PC-9 (cell line): Measurements from ENCODE around the gene SSBP2. TPM values are rescaled to one million over a fixed set of nuclear protein-coding genes. Genes with fewer than 3 reads are reported as not detected.

Experiments used
- BruUV-seq: library from RNA; stranded (reverse); fragments of 400-500 nt; replicated peaks from 2 replicates; lab custom pipeline; 2021; lab: Mats Ljungman, UMichigan
- CTCF ChIA-PET: fragments of 300-600 bp; sonication (Branson Sonifier 250); formaldehyde crosslinking; loops from one replicate; lab custom pipeline; 2022; ENCODE audit warnings: antibody characterized with exemption; lab: Charles Lee
- POLR2A ChIA-PET: fragments of 300-600 bp; sonication (Branson Sonifier 250); formaldehyde crosslinking; loops from one replicate; lab custom pipeline; 2022; ENCODE audit warnings: antibody characterized with exemption; ENCODE audit not compliant: unreplicated experiment; lab: Charles Lee
- DNase-seq, 2 experiments: peaks; one replicate each; pipeline versions ENCODE4 v3.0.0 to v3.0.0-alpha.2; 2015 to 2022; ENCODE audit warnings: mixed read lengths in 1 of 2
- H2AFZ ChIP-seq: fragments of 200-600 bp; sonication (generic); 2 replicates; pipeline ENCODE4 v1.8.1; 2017; ENCODE audit warnings: antibody characterized with exemption
- H3F3A ChIP-seq: fragments of 200-600 bp; sonication (generic); 2 replicates; pipeline ENCODE4 v1.8.1; 2017; ENCODE audit warnings: antibody characterized with exemption, mild to moderate bottlenecking, low read depth; ENCODE audit not compliant: insufficient read depth
- H3K27ac ChIP-seq: fragments of 200-600 bp; sonication (generic); 2 replicates; pipeline ENCODE4 v1.6.1; 2016; ENCODE audit warnings: mixed run types
- H3K27me3 ChIP-seq: fragments of 200-600 bp; sonication (generic); 2 replicates; pipeline ENCODE4 v1.6.1; 2016; ENCODE audit warnings: low read depth, mixed run types; ENCODE audit not compliant: insufficient read depth
- H3K36me3 ChIP-seq: fragments of 200-600 bp; sonication (generic); 2 replicates; pipeline ENCODE4 v1.6.1; 2016; ENCODE audit warnings: low read depth, mixed run types
- H3K4me1 ChIP-seq: fragments of 200-600 bp; sonication (generic); replicated peaks from 2 replicates; pipeline ENCODE4 v1.6.1; 2016; ENCODE audit warnings: mixed run types; ENCODE audit not compliant: insufficient read depth
- H3K4me2 ChIP-seq: fragments of 200-600 bp; sonication (generic); 2 replicates; pipeline ENCODE4 v1.6.1; 2017; ENCODE audit warnings: mixed run types
- H3K4me3 ChIP-seq: fragments of 200-600 bp; sonication (generic); 2 replicates; pipeline ENCODE4 v1.6.1; 2016; ENCODE audit warnings: mixed run types
- H3K79me2 ChIP-seq: fragments of 200-600 bp; sonication (generic); 2 replicates; pipeline ENCODE4 v1.6.1; 2017; ENCODE audit warnings: low read depth, mixed run types
- H3K9me2 ChIP-seq: fragments of 200-600 bp; sonication (generic); 2 replicates; pipeline ENCODE4 v1.8.1; 2017; ENCODE audit warnings: mild to moderate bottlenecking; ENCODE audit not compliant: insufficient read depth
- H3K9me3 ChIP-seq: fragments of 200-600 bp; sonication (generic); 2 replicates; pipeline ENCODE4 v1.8.1; 2016; ENCODE audit warnings: low read depth; ENCODE audit not compliant: insufficient read depth
- H4K20me1 ChIP-seq: fragments of 200-600 bp; sonication (generic); 2 replicates; pipeline ENCODE4 v1.8.1; 2017; ENCODE audit not compliant: insufficient read depth
- EZH2 ChIP-seq: fragments of 200-600 bp; sonication (generic); IDR thresholded peaks from 2 replicates; pipeline ENCODE4 v1.8.0; 2017; ENCODE audit warnings: antibody characterized with exemption, low read depth
- intact Hi-C: fragments of 100-400 bp; cut with micrococcal nuclease; formaldehyde crosslinking; loops from one replicate; pipeline ENCODE4 v1.10.0; 2022; ENCODE audit not compliant: unreplicated experiment
- total RNA-seq: library from RNA; stranded (reverse); gene quantifications from 2 replicates; pipeline ENCODE4 v1.2.3, GENCODE V29; 2021
- TF ChIP-seq, protein P1 (sequence below): fragments of 200-600 bp; sonication (generic); conservative IDR thresholded peaks from 2 replicates; pipeline ENCODE4 v1.6.1; 2017; ENCODE audit warnings: mixed run types, antibody characterized with exemption, mild to moderate bottlenecking, moderate library complexity

Gene SSBP2
- total RNA-seq, 1 experiment from 2014 or later, result 6.4 TPM

DNA sequence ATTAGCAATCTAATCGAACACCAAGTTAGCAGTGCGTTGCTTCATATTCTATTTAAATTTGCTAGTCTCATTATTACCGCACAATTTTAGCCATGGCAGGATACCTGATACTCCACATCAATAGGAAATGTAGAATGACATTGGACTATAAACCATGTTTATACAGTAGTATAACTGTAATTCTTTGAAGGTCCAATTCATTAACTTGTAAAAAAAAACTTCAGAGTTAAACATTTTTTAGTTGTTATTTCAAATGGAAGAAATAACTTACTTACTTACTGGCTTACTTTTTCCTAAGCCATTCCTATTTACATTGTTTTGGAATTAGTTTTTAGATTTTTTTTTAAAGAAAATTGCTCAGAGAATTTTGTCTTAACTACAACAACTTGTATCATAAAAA, 321.5 kb downstream of the SSBP2 start:
- no peaks in the 10 kb centered on the region for H3K9me2 ChIP-seq

DNA sequence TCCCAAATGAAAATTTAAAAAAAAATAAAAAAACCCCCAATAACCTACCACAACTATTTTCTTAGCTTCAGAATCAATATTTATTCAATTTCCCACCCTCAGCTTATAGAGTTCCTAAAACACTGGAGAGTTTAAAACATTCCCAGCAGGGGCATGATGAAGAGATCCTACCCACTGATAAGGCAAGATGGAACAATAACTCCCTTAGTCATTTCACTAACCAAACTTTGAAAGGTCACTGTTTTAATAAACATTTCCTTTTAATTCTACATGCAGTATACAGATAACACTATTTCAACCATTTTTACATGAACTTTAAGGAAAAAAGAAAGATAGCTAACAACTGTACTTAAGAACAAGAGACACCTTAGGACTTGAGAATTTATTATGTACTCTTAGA, 322.0 kb downstream of the SSBP2 start:
- H3K27ac ChIP-seq, result no peak overlapping the region
- no peaks in the 10 kb centered on the region for H3K27me3 ChIP-seq
- H3K4me3 ChIP-seq, result no peak overlapping the region
- H3F3A ChIP-seq, result no peaks in the 10 kb centered on the region
- intact Hi-C loops, result loop anchor here (5.0 kb wide), 2 partner anchors 78 to 323 kb away; partner anchors contain the start of gene SSBP2
- no peaks in the 10 kb centered on the region for H4K20me1 ChIP-seq
- CTCF ChIA-PET, result interaction anchor here (0.6 kb wide), 1 partner anchor 15 kb away, joined by 3 read pairs; no protein-coding TSS in a partner anchor
- H3K9me3 ChIP-seq, result no peaks in the 10 kb centered on the region
- H3K4me2 ChIP-seq, result no peak overlapping the region
- H3K79me2 ChIP-seq, result no peaks in the 10 kb centered on the region
- no peak for DNase-seq
- no peak for TF ChIP-seq EZH2
- BruUV-seq, result no TSS peak
- no peak overlapping the region for H2AFZ ChIP-seq
- POLR2A ChIA-PET, result no interaction called here
- no peaks in the 10 kb centered on the region for H3K9me2 ChIP-seq
- no peaks in the 10 kb centered on the region for H3K36me3 ChIP-seq
- H3K4me1 ChIP-seq, result peaks cover 14% of the 10 kb centered on the region

More for the DNA sequence above, 321.5 kb downstream of the SSBP2 start:
- H3F3A ChIP-seq, result no peaks in the 10 kb centered on the region
- no peak for DNase-seq
- TF ChIP-seq, protein P1, sequence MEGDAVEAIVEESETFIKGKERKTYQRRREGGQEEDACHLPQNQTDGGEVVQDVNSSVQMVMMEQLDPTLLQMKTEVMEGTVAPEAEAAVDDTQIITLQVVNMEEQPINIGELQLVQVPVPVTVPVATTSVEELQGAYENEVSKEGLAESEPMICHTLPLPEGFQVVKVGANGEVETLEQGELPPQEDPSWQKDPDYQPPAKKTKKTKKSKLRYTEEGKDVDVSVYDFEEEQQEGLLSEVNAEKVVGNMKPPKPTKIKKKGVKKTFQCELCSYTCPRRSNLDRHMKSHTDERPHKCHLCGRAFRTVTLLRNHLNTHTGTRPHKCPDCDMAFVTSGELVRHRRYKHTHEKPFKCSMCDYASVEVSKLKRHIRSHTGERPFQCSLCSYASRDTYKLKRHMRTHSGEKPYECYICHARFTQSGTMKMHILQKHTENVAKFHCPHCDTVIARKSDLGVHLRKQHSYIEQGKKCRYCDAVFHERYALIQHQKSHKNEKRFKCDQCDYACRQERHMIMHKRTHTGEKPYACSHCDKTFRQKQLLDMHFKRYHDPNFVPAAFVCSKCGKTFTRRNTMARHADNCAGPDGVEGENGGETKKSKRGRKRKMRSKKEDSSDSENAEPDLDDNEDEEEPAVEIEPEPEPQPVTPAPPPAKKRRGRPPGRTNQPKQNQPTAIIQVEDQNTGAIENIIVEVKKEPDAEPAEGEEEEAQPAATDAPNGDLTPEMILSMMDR, result no peak
- TF ChIP-seq EZH2, result no peak
- no TSS peak for BruUV-seq
- ChIA-PET POLR2A (no interaction called here), CTCF (no interaction called here)
- no peak overlapping the region for H2AFZ ChIP-seq
- no peaks in the 10 kb centered on the region for H4K20me1 ChIP-seq
- no peaks in the 10 kb centered on the region for H3K9me3 ChIP-seq
- intact Hi-C loops, result loop anchor here (5.0 kb wide), 2 partner anchors 78 to 323 kb away; partner anchors contain the start of gene SSBP2
- H3K79me2 ChIP-seq, result no peaks in the 10 kb centered on the region
- no peaks in the 10 kb centered on the region for H3K27me3 ChIP-seq
- no peak overlapping the region for H3K4me2 ChIP-seq
- H3K4me3 ChIP-seq, result no peak overlapping the region
- no peaks in the 10 kb centered on the region for H3K36me3 ChIP-seq
- peaks cover 14% of the 10 kb centered on the region for H3K4me1 ChIP-seq
- no peak overlapping the region for H3K27ac ChIP-seq

DNA sequence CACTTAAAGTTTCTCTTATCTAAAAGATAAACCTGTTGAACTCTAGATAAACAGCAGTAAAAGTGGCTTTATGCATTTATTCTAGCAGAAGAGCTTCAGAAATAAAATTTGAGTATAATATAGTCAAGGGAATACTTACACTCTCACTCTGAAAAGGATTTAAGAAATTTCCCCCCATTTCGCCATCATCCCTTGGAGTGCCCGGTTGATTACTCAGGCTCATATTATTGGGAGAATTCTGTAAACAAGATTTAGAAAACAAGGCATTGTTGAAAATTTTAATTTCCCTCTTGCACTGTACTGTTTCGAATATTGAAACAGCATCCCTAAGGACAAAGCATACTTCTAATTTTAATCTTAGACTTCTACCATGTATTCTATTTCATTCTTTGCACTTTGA, 322.5 kb downstream of the SSBP2 start:
- TF ChIP-seq, protein P1, result no peak
- TF ChIP-seq EZH2, result no peak
- ChIA-PET POLR2A (no interaction called here), CTCF (interaction anchor here (0.6 kb wide), 1 partner anchor 15 kb away, joined by 3 read pairs; no protein-coding TSS in a partner anchor)
- Histone ChIP-seq H3K9me3 (no peaks in the 10 kb centered on the region), H3F3A (0 out of 2 replicates have a peak, but pooled peaks cover 3% of the 10 kb centered on the region), H3K36me3 (no peaks in the 10 kb centered on the region), H2AFZ (no peak overlapping the region), H3K4me1 (peaks cover 14% of the 10 kb centered on the region), H3K27ac (no peak overlapping the region), H3K27me3 (no peaks in the 10 kb centered on the region), H4K20me1 (no peaks in the 10 kb centered on the region), H3K4me3 (no peak overlapping the region), H3K79me2 (no peaks in the 10 kb centered on the region), H3K9me2 (no peaks in the 10 kb centered on the region), H3K4me2 (no peak overlapping the region)
- no peak for DNase-seq
- no TSS peak for BruUV-seq
- intact Hi-C loops, result loop anchor here (5.0 kb wide), 2 partner anchors 79 to 324 kb away; partner anchors contain the start of gene SSBP2
